NCI-H128 (cell line): ENCODE measurements around the gene ADAR.

ENCODE experiments used
- DNase-seq: peaks from one replicate; lab custom pipeline; 2025; ENCODE audit not compliant: unreplicated experiment; lab: John Stamatoyannopoulos, UW

ADAR gene

DNA sequence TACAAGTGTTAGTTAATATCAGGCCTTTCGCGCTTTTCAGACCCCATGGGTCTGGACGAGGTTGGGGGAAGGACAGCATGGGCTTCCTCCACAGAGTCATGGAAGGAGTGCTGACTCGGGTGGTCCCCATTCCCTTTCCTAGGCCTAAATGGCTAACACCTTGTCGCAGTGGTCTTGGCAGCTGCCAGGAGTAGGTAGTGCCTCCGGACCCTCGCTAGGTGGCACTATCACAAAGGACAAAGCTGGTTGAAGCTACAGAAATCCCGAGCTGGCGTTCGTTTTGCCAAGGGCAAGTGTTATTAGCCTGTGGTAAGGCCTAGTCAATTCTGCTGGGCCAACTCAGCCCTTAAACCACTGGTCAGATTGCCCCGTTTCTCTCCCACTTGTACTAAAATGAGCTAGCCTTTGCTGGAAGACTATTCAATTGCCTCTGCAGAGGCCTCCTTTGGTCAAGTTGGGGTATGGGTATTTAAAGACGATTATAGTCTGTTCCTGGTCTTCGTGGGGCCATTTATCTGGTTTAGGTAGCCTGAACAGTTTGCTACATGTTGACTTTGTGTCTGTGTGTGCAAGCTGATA, 48.4 kb downstream of the ADAR start:
- DNase-seq: peak; percentile 94

DNA sequence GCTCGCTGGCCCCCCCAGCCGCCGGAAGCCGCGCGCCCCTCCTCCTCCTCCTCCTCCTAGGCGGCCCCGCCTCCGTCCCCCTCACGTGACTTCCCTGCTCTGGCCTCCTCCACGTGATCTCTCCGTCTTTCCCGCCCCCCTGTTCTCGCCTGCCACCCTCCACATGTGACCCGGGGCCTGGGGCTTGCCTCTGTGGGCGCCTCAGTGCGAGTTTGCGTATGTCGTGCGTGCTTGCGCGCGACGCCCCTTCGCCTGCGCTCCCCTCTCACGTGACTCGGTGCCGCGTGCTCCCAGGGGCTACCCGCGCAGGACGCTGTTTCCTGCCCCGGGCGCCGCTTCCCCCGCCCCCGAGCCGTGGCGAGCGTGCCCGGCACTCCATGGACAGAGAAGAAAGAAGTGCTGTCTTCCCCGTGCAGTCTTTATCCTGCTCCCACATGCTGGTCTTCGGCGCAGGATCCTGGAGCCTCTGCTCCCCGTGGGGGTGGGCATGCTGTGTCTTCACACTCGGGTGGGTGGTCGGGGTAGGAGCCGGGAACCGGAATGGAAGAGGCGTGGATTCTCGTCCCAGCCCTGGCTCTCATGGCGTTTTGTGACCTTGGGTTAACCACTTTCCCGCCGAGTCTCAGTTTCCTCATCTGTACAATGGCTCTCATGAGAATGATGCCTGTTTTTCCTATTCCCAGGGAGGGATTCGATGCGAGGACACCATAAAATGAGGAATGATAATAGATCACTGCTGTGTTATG, 49.1 kb downstream of the ADAR start:
- DNase-seq: peak; percentile 98

DNA sequence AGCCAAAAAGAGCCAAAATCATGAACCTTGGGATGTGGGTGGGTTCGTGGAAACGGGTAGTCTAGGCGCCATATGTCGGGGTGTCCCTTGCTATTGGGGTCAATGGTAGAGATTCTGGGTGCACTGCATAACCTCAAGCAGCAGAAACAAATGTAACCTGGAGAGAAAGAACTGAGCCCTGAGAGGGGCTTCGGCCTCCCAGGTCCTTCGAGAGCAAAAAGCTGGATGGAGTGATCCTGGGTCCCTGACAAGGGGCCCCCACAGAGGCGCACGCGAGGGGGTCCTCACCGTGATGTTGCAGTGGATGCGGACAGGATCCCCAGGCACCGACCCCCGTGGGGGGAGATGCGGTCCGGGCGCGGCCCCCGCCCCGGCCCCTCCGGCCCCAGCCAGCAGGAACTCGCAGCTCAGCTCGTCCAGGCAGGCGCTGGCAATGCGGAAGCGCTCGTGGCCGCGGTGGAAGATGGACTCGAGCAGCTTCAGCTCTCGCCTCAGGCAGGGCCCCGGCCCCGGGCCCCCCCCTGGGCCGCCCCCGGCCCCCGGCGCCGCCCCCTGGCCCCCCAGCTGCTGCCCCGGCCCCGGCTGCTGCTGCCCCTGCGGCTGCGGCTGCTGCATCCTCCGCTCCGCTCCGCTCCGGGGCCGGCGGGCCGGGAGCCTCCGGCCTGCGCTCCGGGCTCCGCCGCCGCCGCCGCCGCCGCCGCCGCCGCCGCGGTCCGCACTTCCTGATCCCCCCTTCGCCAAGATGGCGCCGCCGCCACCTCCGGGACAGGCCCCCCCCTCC, 49.9 kb downstream of the ADAR start, which contains the start of gene UBE2Q1:
UBE2Q1 (minus strand) TSS at position 724 of the 781 bp plus-strand sequence; CDS start at position 615, 109 bp downstream.
- no peak for DNase-seq

DNA sequence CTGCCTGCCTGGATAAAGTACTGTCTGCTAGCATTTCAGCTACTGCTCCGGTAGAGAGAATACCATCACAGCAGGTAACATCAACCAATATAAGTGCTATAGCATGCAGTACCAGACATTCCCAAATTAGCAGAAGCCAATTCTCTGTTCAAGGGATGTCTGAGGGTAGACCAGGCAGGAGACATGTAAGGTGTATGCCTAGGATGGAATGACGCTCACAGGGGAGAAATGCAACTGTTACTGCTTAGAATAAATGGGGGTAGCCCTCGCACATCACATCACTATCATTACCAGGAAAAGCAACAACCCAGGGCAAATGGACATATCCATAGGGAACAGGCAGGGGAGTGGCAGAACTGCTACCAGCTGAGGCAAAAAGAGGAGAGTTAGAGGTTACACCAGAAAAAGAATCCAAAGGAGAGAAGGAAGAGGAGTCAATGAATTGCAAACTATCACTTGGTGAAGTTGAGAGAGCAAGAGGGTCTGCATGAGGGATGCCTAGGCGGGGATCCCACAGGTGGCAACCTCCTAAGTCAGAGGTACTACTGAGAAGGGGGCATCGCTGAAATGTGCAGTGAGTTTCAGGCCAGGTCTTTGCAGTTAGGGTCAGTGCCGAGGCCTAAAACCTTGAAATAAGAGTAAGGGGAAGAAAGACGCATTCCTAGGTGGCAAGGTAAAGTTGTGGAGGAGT, 50.6 kb downstream of the ADAR start:
- DNase-seq: no peak

DNA sequence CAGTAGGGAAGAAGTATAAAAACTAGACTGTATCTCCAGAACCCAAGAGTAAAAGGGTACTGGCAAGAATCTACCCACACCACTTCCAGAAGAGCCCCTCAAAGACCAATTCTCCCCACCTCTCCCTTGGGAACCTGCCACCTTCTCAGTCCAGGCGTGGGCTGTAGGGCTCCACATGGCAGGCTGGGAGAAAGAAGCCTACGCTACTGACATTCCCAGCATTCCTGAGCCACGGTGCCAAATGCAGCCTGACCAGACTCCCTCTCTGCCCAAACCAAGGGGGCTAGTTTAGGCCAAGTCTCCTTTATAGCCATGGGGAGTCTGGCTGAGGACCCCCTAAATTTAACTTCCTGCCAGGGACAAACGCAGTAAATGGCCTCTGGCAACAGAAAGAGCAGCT, 51.6 kb downstream of the ADAR start:
- DNase-seq: no peak

DNA sequence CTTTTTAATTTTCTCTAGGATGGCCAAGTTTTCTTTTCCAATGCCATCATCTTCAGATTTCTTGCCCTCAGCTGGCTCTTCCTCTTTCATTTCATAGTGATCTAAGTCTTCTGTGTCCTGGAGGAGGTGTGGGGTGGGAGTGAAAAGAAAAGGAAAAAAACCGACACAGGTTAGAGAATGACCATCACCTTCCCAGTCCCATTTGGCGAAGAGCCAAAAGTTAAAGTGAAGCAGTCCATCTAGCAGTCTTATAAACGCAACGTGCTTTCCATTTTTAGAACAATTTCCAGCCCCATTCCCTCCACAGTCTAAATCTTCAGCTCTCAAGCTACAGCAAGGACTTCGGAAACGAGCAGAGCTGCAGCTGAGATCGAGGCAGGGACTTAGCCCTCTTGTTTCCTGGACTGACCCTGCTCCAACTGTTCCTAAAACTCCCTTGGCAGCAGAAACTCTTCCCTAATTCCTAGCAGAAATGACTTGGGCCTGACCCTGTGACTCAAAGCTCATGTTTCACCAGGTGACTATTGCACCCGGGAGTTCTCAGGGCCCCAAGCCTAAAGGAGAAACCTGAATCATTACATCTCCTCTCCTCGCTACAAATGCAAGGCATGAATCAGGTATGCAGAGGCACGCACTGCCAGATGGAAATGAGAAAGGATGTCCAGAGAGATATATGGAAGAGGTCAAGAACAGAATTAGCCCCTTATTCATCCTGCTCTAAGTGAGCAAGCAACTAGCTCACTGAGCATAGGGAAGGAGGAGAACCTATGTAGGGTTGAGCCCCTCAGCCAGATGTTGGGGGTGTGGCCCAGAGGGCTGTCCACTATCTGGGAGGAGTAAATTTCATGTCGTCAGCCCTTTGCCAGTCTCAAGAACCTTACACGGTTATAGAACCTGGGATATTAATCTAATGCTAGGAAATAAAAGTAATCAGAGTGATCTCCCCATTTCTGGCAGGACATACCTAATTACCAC, 54.6 kb downstream of the ADAR start:
- no peak for DNase-seq

DNA sequence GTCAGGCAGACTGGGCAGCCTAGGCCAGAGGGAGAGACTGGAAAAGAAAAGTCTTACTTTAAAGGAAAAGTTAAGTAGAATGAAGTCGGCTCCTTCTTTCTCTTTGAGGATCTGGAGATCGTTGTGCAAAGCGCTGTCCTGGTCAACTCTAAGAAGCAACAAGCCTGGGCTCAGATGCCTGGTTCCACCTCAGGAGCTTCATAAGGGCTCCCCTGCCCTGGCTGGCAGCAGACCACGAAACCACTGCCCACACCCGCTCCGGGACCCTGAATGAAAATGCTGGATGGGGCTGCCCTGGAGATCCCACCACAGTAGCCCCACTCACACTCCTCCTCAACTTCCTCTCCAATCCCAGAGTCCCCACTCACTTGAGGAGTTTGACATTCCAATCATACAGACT, 56.0 kb downstream of the ADAR start:
- DNase-seq: no peak

DNA sequence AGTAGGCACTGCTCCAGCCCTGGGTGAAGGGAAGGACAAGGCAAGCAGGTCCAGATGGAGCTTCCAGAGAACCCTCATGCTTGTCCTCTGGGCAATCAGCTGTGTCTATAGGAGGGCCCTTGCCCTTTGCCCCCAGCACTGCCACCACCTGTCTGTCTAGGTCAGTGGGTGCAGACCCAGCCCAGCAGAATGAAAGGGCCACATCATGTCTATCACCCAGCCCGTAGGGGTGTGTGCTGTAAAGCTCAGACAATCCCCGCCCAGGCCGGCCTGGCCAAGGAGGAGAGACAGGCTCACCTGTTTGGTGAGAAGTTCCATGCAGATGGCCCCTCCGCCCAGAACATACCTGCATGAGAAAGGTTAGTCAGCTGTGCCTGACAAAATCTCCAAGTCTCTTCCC, 56.5 kb downstream of the ADAR start:
- DNase-seq: no peak

DNA sequence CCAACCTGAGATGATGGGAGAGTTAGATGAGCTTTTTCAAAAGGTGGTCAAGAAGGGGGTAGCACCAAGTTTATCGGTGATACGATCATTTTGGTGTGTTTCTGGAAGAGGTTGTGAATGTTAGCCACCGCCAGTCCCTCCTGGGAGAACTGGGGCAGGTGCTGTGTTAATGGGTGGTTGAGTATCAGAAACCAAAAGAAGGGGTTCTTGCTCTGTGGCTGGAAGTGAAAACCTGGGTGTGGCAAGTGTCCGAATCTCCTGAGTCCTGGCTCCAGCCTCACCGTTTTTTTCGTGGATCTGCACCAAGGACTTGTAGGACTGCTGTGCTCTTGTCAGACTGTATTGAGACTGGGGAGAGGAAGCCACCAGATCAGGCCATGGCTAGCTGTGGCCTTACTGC, 57.3 kb downstream of the ADAR start:
- no peak for DNase-seq

DNA sequence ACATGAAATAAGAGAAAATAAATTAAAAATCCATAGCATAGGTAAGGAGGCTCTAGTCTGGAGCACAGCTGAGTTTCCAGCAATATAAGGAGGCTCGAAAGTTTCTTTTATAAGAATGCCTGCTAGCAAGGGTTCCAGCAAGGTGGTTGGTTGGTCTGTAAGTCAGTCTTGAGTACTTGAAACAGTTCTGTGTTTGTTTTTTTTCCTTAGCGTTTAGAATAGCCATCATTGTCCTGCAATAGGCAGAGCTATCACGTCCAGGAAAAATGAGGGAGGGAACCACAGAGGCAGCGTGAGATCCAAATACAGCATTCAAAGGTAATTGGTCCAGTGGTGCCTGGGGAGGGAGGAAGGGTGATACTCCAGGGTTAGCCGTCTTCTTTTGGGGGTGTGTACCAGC, 57.9 kb downstream of the ADAR start:
- no peak for DNase-seq

DNA sequence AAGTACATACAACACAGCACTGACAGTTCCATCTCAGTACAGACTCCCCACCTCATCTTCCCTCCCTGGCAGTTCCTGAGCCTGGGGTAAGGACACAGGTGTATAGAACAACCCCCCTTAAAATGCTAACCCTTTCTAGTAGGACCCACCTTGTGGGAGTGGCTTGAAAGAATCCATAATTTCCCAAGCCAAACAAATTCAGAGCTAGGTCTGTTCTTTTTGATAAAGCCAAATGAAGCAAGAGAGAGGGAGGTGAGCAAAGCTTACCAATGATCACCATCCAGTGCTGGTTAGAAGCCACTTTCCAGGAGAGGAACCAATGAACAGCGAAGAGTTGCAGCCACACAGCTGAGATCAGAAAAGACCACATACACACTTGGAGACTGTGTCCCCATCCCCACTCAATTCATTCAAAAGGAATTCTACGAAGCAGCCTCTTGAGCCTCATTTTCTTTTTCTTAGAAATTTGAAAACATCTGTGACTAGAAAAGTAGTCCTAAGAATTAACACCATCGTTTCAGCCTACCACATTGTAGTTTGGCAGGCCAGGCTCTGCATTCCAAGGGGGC, 58.7 kb downstream of the ADAR start:
- no peak for DNase-seq

DNA sequence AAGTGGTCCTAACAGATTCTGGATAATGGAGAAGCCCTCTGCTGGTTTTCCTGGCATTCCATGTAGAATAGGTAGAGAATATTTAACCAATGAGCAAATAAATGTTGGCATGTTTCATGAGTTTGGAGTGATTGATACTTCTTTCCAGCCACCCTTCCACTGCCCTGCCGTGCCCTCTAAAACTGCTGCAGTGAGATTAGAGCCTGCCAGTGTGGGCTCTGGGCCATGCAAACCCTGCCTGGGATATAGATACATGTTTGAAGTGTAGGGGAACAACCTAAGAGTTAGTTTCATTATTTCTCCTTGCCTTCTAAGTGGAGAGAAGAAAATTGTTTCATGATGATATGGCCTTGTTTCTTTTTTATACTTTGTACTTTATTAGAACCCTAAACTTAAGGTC, 60.0 kb downstream of the ADAR start:
- DNase-seq: no peak

DNA sequence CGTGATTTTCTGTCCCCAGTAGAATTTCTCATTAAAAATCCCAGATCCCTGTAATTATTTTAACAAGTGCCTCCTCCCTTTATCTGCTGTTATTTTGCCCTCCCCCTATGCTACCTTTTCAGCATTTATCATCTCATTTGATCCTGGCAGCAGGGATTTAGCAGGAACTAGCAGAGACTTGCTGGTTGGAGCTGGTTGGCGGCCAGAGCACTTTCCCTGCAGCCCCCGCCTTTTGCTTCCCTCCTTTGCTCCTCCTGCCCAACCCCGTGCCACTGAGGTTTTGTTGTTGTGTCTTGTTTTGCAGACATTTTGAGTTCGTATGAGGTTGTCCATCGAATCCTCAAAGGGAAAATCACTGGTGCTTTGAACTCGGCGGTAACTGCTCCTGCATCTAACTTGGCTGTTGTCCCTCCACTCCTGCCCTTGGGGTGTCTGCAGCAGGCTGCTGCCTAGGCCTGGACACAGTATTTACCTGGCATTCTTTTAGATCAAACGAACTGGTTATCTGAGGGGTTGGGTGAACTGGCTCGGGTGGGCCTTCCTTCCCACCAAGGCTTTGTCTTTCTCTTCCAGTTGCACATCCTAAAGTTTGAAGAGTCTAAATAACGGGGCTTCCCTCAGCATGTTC, 60.8 kb downstream of the ADAR start:
- no peak for DNase-seq

DNA sequence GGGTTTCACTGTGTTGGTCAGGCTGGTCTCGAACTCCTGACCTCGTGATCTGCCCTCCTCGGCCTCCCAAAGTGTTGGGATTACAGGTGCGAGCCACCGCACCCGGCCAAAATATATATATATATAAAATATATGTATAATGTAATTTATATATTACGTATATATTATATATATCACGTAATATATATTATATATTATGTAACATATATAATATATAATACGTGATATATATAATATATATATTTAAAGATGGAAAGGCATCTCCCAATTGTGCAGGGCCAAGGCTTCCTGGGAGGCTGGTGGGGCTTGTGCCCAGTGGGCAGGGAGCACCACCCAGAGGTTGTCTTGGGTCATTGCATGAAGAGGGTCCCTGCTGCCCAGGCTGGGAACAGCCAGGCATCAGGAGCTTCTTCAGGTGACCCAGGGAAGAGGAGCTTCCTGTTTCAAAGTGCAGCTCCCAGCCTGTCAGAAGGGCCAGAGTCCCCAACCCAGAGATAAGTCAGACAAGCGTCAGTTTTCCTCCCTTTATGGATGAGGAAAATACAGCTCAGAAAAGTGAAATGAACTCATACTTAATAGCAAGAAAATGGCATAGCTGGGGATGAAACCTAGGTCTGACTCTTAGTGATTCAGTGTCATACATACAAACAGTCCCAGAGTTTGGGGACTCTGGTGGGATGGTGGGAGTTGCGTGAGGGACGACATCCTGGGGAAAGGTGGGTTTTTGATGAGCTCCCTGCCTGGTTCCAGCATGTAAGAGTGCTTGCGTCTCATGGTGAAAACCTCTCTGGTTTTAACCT, 61.5 kb downstream of the ADAR start:
- no peak for DNase-seq

DNA sequence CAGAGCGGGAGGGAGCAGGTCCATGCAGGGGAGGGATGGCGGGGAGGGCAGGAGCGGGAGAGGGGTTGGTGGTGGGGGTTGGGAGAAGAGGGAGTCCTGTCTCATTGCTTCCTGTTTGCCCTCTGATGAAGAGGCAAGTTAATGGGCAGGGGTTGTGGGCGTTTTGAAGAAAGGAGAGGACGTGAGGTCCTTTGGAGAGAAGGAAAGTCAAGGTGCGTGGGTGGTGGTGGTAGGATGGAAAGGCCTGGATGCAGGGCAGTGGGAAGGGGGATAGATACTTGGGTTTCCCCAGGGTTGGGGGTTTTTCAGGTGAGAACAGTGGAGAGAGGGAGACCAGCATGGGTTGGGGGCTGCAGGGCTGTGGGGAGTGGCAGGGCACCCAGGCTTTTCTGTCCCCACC, 66.8 kb downstream of the ADAR start:
- DNase-seq: no peak

DNA sequence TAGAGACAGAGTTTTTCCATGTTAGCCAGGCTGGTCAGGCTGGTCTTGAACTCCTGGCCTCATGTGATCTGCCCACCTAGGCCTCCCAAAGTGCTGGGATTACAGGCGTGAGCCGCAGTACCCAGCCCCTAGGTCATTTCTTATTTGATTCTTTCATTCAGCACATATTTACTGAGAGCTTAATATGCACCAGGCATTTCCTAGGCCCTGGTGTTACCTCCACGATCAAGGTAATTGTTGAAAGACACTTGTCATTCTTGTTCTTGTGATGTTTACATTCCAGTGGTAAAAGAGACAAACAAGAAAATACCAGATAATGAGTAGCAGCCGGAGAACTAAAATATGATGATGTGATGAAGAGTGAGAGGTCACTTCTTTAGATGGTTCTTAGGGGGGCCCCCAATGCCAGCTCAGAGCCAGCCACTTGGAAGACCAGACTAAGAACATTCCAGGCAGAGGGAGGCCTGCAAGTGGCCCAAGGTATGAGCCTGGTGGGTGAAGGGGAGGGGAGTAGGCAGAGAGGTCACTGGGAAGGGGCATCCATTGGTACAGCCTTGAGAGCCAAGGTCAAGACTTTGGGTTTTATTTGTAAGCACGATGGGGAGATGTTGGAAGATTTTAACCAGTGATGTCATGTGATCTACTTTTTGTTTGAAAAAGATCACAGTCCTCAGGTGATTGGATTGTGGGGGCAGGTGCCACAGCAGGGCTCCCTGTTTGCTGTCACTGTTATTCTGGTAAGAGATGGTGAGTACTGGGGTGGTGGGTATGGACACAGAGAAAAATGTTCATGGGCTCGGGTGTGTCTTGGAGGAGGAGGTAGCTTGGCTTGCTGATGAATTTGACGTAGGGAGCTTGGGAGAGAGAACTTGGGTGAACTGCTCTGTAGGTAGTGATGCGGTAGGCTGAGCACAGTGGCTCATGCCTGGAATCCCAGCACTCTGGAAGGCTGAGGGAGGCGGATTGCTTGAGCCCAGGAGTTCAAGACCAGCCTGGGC, 68.2 kb downstream of the ADAR start:
- DNase-seq: no peak

DNA sequence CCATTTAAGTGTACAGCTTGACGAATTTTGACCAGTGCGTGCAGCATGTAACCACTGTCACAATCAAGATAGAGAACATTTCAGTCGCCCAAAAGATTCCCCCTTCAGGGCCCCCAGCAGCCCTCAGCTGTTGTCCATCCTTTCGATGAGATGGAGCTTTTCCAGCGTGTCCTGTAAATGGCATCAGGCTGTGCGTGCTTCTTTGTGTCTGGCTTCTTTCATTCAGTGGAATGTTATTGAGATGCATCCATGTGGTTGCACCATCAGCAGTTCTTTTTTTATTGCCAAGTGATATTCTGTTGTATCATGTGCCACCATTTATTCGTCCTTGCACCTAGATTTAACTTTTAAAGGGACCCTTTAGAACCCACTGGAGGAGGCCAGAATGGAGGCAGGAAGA, 71.4 kb downstream of the ADAR start:
- DNase-seq: no peak
